HCT116 (cell line): ENCODE data around the gene IL1RAPL2. TPM values are rescaled to one million over a fixed set of nuclear protein-coding genes. Genes with fewer than 3 reads are reported as not detected.

Source experiments
- ATAC-seq: fragments of 200-7000 bp; cut with Tn5 transposase; 2 replicates; pipeline ENCODE4 v1.9.1; 2020; ENCODE audit warnings: mild to moderate bottlenecking, moderate library complexity
- BruUV-seq: library from RNA; stranded (reverse); fragments of 400-500 nt; replicated peaks from 2 replicates; lab custom pipeline; 2021; lab: Mats Ljungman, UMichigan
- CTCF ChIA-PET: fragments of 300-600 bp; sonication (Branson Sonifier 250); formaldehyde crosslinking; loops from one replicate; lab custom pipeline; 2021; ENCODE audit warnings: antibody characterized with exemption; lab: Charles Lee
- POLR2A ChIA-PET: fragments of 300-600, 350-600 bp; sonication (Branson Sonifier 250); formaldehyde crosslinking; loops from one replicate; lab custom pipeline; 2021; ENCODE audit warnings: antibody characterized with exemption; lab: Charles Lee
- RAD21 ChIA-PET, 2 experiments: fragments of 300-600 bp; sonication (Branson Sonifier 250); formaldehyde crosslinking; loops; one replicate each; lab custom pipeline; 2023; ENCODE audit warnings: low total read pairs in 2 of 2; ENCODE audit not compliant: uncharacterized antibody in 2 of 2, unreplicated experiment in 2 of 2, low non-redundant PET in 1 of 2; lab: Charles Lee
- DNase-seq: peaks from one replicate; pipeline ENCODE4 v3.0.0-alpha.2; 2010; ENCODE audit warnings: low read depth, low spot score
- H2AFZ ChIP-seq: fragments of 200-600 bp; shearing (Covaris generic), sonication (generic); 2 replicates; pipeline ENCODE4 v1.6.1; 2017; ENCODE audit warnings: low read depth, mixed run types, mixed read lengths, antibody characterized with exemption, low read length; ENCODE audit not compliant: poor library complexity, severe bottlenecking
- H3K27ac ChIP-seq: 2 replicates; pipeline ENCODE4 v1.5.1; 2012; ENCODE audit warnings: low read depth, low read length
- H3K27me3 ChIP-seq: fragments of 200-600 bp; sonication (generic); 2 replicates; pipeline ENCODE4 v1.6.1; 2016; ENCODE audit warnings: mixed run types, low read length, mixed read lengths; ENCODE audit not compliant: insufficient read depth
- H3K36me3 ChIP-seq, 2 experiments: fragments of 200-500 bp in 1 of 2; fragments of 200-600 bp in 1 of 2; sonication (Bioruptor generic) in 1 of 2; sonication (generic) in 1 of 2; 2 replicates each; pipeline versions ENCODE4 v1.5.1 to v1.6.1; 2014 to 2016; ENCODE audit warnings: low read length in 2 of 2, inconsistent platforms in 1 of 2, mixed read lengths in 1 of 2, mixed run types in 1 of 2; ENCODE audit not compliant: insufficient read depth in 2 of 2, control insufficient read depth in 1 of 2
- H3K4me1 ChIP-seq, 2 experiments: fragments of 200-600 bp in 1 of 2; sonication (generic) in 1 of 2; 2 replicates each; pipeline versions ENCODE4 v1.5.1 to v1.6.1; 2012 to 2017; ENCODE audit warnings: low read length in 2 of 2, inconsistent platforms in 1 of 2, mild to moderate bottlenecking in 1 of 2, mixed read lengths in 1 of 2, mixed run types in 1 of 2, moderate library complexity in 1 of 2; ENCODE audit not compliant: insufficient read depth in 2 of 2, control insufficient read depth in 1 of 2
- H3K4me2 ChIP-seq: fragments of 200-600 bp; sonication (generic); 2 replicates; pipeline ENCODE4 v1.6.1; 2017; ENCODE audit warnings: mixed run types, low read length, mixed read lengths
- H3K4me3 ChIP-seq, 2 experiments: fragments of 200-600 bp in 1 of 2; sonication (generic) in 1 of 2; replicated peaks in 1 of 2; 2 replicates each; pipeline ENCODE4 v1.5.1; 2011 to 2016; ENCODE audit warnings: low read length in 2 of 2, control low read depth in 1 of 2, low read depth in 1 of 2, mild to moderate bottlenecking in 1 of 2, mixed read lengths in 1 of 2, mixed run types in 1 of 2
- H3K79me2 ChIP-seq: fragments of 200-600 bp; sonication (generic); 2 replicates; pipeline ENCODE4 v1.6.1; 2017; ENCODE audit warnings: mild to moderate bottlenecking, mixed run types, low read length, moderate library complexity, mixed read lengths; ENCODE audit not compliant: insufficient read depth
- H3K9ac ChIP-seq: fragments of 200-600 bp; sonication (generic); 2 replicates; pipeline ENCODE4 v1.6.1; 2016; ENCODE audit warnings: low read length, mixed read lengths
- H3K9me2 ChIP-seq: fragments of 200-600 bp; sonication (generic), shearing (Covaris generic); 2 replicates; pipeline ENCODE4 v1.6.1; 2017; ENCODE audit warnings: mixed run types, mild to moderate bottlenecking, moderate library complexity; ENCODE audit not compliant: insufficient read depth
- H3K9me3 ChIP-seq, 2 experiments: fragments of 200-500 bp in 1 of 2; fragments of 200-600 bp in 1 of 2; sonication (Bioruptor generic) in 1 of 2; sonication (generic) in 1 of 2; 2 replicates each; pipeline ENCODE4 v1.6.1; 2014 to 2017; ENCODE audit warnings: low read length in 2 of 2, mixed read lengths in 2 of 2, inconsistent platforms in 1 of 2, low read depth in 1 of 2, mild to moderate bottlenecking in 1 of 2, mixed run types in 1 of 2, moderate library complexity in 1 of 2; ENCODE audit not compliant: control insufficient read depth in 1 of 2, insufficient read depth in 1 of 2
- H4K20me1 ChIP-seq: fragments of 200-600 bp; sonication (generic), shearing (Covaris generic); 2 replicates; pipeline ENCODE4 v1.6.1; 2017; ENCODE audit warnings: mixed run types, mild to moderate bottlenecking, moderate library complexity; ENCODE audit not compliant: insufficient read depth
- ATF3 ChIP-seq: IDR thresholded peaks from 2 replicates; pipeline ENCODE4 v1.6.1; 2012
- CBX3 ChIP-seq: IDR thresholded peaks from 2 replicates; pipeline ENCODE4 v1.6.1; 2012; ENCODE audit warnings: low read depth
- CTCF ChIP-seq, 3 experiments: fragments of 200-600 bp in 1 of 3; sonication (generic) in 1 of 3; IDR thresholded peaks in 2 of 3; conservative IDR thresholded peaks in 1 of 3; 2 replicates each; pipeline ENCODE4 v1.5.1; 2012 to 2017; ENCODE audit warnings: low read depth in 2 of 3, low read length in 2 of 3, antibody characterized with exemption in 1 of 3, borderline replicate concordance in 1 of 3, control low read depth in 1 of 3, mild to moderate bottlenecking in 1 of 3, mixed read lengths in 1 of 3, mixed run types in 1 of 3, moderate library complexity in 1 of 3; ENCODE audit not compliant: insufficient read depth in 1 of 3
- EGR1 ChIP-seq: IDR thresholded peaks from 2 replicates; pipeline ENCODE4 v1.6.1; 2012; ENCODE audit warnings: low read depth
- EZH2 ChIP-seq: fragments of 200-600 bp; sonication (generic); IDR thresholded peaks from 2 replicates; pipeline ENCODE4 v1.6.1; 2017; ENCODE audit warnings: antibody characterized with exemption, mixed run types
- EZH2phosphoT487 ChIP-seq: fragments of 200-600 bp; IDR thresholded peaks from 2 replicates; pipeline ENCODE4 v1.6.1; 2018; ENCODE audit warnings: antibody characterized with exemption, borderline replicate concordance
- FOSL1 ChIP-seq: IDR thresholded peaks from 2 replicates; pipeline ENCODE4 v1.6.1; 2012; ENCODE audit warnings: low read depth
- JUND ChIP-seq: IDR thresholded peaks from 2 replicates; pipeline ENCODE4 v1.6.1; 2012
- MAX ChIP-seq: IDR thresholded peaks from 2 replicates; pipeline ENCODE4 v1.6.1; 2012
- POLR2A ChIP-seq: IDR thresholded peaks from 2 replicates; pipeline ENCODE4 v1.7.0; 2011; ENCODE audit warnings: borderline replicate concordance; ENCODE audit not compliant: insufficient read depth, insufficient read length; ENCODE audit errors: extremely low read depth
- POLR2AphosphoS5 ChIP-seq: IDR thresholded peaks from 2 replicates; pipeline ENCODE4 v1.6.1; 2011; ENCODE audit warnings: mild to moderate bottlenecking, low read depth, low read length, moderate library complexity
- RAD21 ChIP-seq: IDR thresholded peaks from 2 replicates; pipeline ENCODE4 v1.6.1; 2012; ENCODE audit warnings: low read depth, mild to moderate bottlenecking
- REST ChIP-seq: IDR thresholded peaks from 2 replicates; pipeline ENCODE4 v1.6.1; 2012; ENCODE audit warnings: low read depth
- SIN3A ChIP-seq: IDR thresholded peaks from 2 replicates; pipeline ENCODE4 v1.6.1; 2012; ENCODE audit warnings: low read depth
- SP1 ChIP-seq: IDR thresholded peaks from 2 replicates; pipeline ENCODE4 v1.6.1; 2012; ENCODE audit warnings: low read depth
- YY1 ChIP-seq: IDR thresholded peaks from 2 replicates; pipeline ENCODE4 v1.6.1; 2011; ENCODE audit warnings: low read length, low read depth, moderate library complexity, mild to moderate bottlenecking; ENCODE audit not compliant: insufficient replicate concordance; ENCODE audit errors: extremely low read depth
- ZBTB33 ChIP-seq: IDR thresholded peaks from 2 replicates; pipeline ENCODE4 v1.6.1; 2011; ENCODE audit warnings: mild to moderate bottlenecking, low read length, moderate library complexity; ENCODE audit not compliant: insufficient replicate concordance; ENCODE audit errors: extremely low read depth
- ZNF274 ChIP-seq: fragments of 200-500 bp; sonication (Bioruptor generic); IDR thresholded peaks from 2 replicates; pipeline ENCODE4 v1.6.1; 2014; ENCODE audit warnings: mild to moderate bottlenecking, low read depth, low read length, inconsistent platforms
- intact Hi-C: fragments of 100-400 bp; cut with micrococcal nuclease; formaldehyde crosslinking; loops from 2 replicates; pipeline ENCODE4 v1.10.0; 2022
- total RNA-seq: library from RNA; stranded (reverse); gene quantifications from one replicate; pipeline ENCODE4 v1.2.1, GENCODE V29; 2021; ENCODE audit not compliant: unreplicated experiment

The IL1RAPL2 gene
- total RNA-seq, 1 experiment from 2014 or later, result not detected

GRCh38 chrX:105101378-105101777 lies 535.4 kb downstream of the IL1RAPL2 start (continued):
- no peak for TF ChIP-seq REST
- TF ChIP-seq JUND, result no peak
- TF ChIP-seq SIN3A, result no peak
- no peak for TF ChIP-seq SP1
- no peak for TF ChIP-seq MAX
- no peak for TF ChIP-seq POLR2A
- no peak for TF ChIP-seq EGR1
- TF ChIP-seq EZH2, result no peak

- ChIA-PET POLR2A (no interaction called here), CTCF (no interaction called here), RAD21 (no interaction called here)
- no peaks in the 10 kb centered on the region for H3K36me3 ChIP-seq
- no peaks in the 10 kb centered on the region for H3K4me1 ChIP-seq
- H2AFZ ChIP-seq, result no peak overlapping the region
- H3K9me3 ChIP-seq, result no peaks in the 10 kb centered on the region
- BruUV-seq, result no TSS peak
- no peak for DNase-seq
- H3K9ac ChIP-seq, result no peak overlapping the region
- H3K4me2 ChIP-seq, result no peak overlapping the region
- no peaks in the 10 kb centered on the region for H3K9me2 ChIP-seq
- intact Hi-C loops, result no loop called here
- H3K27me3 ChIP-seq, result no peaks in the 10 kb centered on the region
- H3K4me3 ChIP-seq, result no peak overlapping the region
- no peak overlapping the region for H3K27ac ChIP-seq
- TF ChIP-seq ZBTB33 (no peak), ZNF274 (no peak), YY1 (no peak), SP1 (no peak), ATF3 (no peak), SIN3A (no peak), RAD21 (no peak), MAX (no peak), CBX3 (no peak), EZH2phosphoT487 (no peak), CTCF (IDR thresholded peaks at IDR 0.05 in 2 of 3, conservative IDR thresholded peaks at IDR 0.05 in 1 of 3; ENCODE audit: borderline replicate concordance in 1 of 3, insufficient read depth in 1 of 3, low read depth in 2 of 3, low read length in 2 of 3) (no peak), FOSL1 (no peak), EGR1 (no peak), POLR2AphosphoS5 (no peak), EZH2 (no peak)
- H4K20me1 ChIP-seq, result no peaks in the 10 kb centered on the region
- H3K79me2 ChIP-seq, result no peaks in the 10 kb centered on the region
- no peak for ATAC-seq
Observed at GRCh38 chrX:105109936-105110335, 543.9 kb downstream of the IL1RAPL2 start.
